ENCODE measurements around the gene ACSS1. TPM values are rescaled to one million over a fixed set of nuclear protein-coding genes. Genes with fewer than 3 reads are reported as not detected.

Gene ACSS1
- total RNA-seq, 1 donor from 2014 or later, result 32.0 TPM

GRCh38 chr20:24961384-24962181, 96.4 kb downstream of the ACSS1 start:
- intact Hi-C loops (cut with micrococcal nuclease), result no loop called here

GRCh38 chr20:24960861-24961260, 97.1 kb downstream of the ACSS1 start:
- intact Hi-C loops (cut with micrococcal nuclease), result no loop called here

- intact Hi-C loops (cut with micrococcal nuclease), result no loop called here
Observed at GRCh38 chr20:24960302-24960801, 97.6 kb downstream of the ACSS1 start.

GRCh38 chr20:24959591-24960301, 98.2 kb downstream of the ACSS1 start:
- intact Hi-C loops (cut with micrococcal nuclease), result no loop called here

GRCh38 chr20:24958506-24959385, 99.2 kb downstream of the ACSS1 start:
- intact Hi-C loops (cut with micrococcal nuclease), result no loop called here

- intact Hi-C loops (cut with micrococcal nuclease), result no loop called here
Observed at GRCh38 chr20:24957326-24958016, 100.5 kb downstream of the ACSS1 start.

Other genes starting within 250 kb of the ACSS1 start
- 78.4 and 80.0 TPM in 2 replicates for gene CST7, start 108.9 kb downstream of the ACSS1 start, total RNA-seq
- gene APMAP, start 65.4 kb downstream of the ACSS1 start, total RNA-seq, result 40.7 and 42.3 TPM in 2 replicates
- not detected in 2 replicates for gene VSX1, start 24.0 kb upstream of the ACSS1 start, total RNA-seq
- gene ENTPD6, start 137.6 kb upstream of the ACSS1 start, total RNA-seq, result 38.2 and 39.0 TPM in 2 replicates
- 32.2 and 32.3 TPM in 2 replicates for gene PYGB, start 189.9 kb upstream of the ACSS1 start, total RNA-seq

Data from T-helper 2 cell treated with Interferon-gamma antibody and Interleukin-4, amounts not matched to agents 100 ng/mL and 5 ng/mL, for 36 hours (primary cell).